ENCODE data around the gene CDH3. TPM values are rescaled to one million over a fixed set of nuclear protein-coding genes. Genes with fewer than 3 reads are reported as not detected.
A peak's percentile ranks its signal among the peaks of the same experiment; 100 is the strongest.

CDH3 gene
- total and polyA plus RNA-seq, 2 of the 13 experiments (the other 11 are each of a cell fraction or from before 2014, with no cell fraction given): 0.11 TPM; not detected in 1

DNA sequence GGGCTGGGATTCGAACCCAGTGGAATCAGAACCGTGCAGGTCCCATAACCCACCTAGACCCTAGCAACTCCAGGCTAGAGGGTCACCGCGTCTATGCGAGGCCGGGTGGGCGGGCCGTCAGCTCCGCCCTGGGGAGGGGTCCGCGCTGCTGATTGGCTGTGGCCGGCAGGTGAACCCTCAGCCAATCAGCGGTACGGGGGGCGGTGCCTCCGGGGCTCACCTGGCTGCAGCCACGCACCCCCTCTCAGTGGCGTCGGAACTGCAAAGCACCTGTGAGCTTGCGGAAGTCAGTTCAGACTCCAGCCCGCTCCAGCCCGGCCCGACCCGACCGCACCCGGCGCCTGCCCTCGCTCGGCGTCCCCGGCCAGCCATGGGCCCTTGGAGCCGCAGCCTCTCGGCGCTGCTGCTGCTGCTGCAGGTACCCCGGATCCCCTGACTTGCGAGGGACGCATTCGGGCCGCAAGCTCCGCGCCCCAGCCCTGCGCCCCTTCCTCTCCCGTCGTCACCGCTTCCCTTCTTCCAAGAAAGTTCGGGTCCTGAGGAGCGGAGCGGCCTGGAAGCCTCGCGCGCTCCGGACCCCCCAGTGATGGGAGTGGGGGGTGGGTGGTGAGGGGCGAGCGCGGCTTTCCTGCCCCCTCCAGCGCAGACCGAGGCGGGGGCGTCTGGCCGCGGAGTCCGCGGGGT lies 92.1 kb downstream of the CDH3 start, which contains the start of gene CDH1 (continued):
- no peak; the same call in 1 of the 2 replicates for TF ChIP-seq YEATS4 (CRISPR knock-in tag; IDR thresholded peaks at IDR 0.05; ENCODE audit: borderline replicate concordance)
- no peak for TF ChIP-seq HOXA7 (CRISPR knock-in tag; IDR thresholded peaks at IDR 0.05)
- no peak for TF ChIP-seq PAX8 (CRISPR knock-in tag; IDR thresholded peaks at IDR 0.05; ENCODE audit: borderline replicate concordance)
- 0 out of 2 replicates have a peak, but pooled peaks have one; percentile 23 for TF ChIP-seq HOXD1 (CRISPR knock-in tag; IDR thresholded peaks at IDR 0.05)
- no peak for TF ChIP-seq ZBTB33 (CRISPR knock-in tag; IDR thresholded peaks at IDR 0.05)
- no peak for TF ChIP-seq ATF7-NPFF (CRISPR knock-in tag; IDR thresholded peaks at IDR 0.05; ENCODE audit: low read depth)
- TF ChIP-seq USF2 (IDR thresholded peaks at IDR 0.05; ENCODE audit: low read depth, low read length): no peak
- no peak; the same call in none of the 2 replicates for TF ChIP-seq USF2 (CRISPR knock-in tag; IDR thresholded peaks at IDR 0.05; ENCODE audit: borderline replicate concordance)
- no peak for TF ChIP-seq SMARCC2 (IDR thresholded peaks at IDR 0.05)
- no peak for TF ChIP-seq ZNF530 (CRISPR knock-in tag; IDR thresholded peaks at IDR 0.05; ENCODE audit: low read depth)
- TF ChIP-seq ZNF609 (CRISPR knock-in tag; IDR thresholded peaks at IDR 0.05; ENCODE audit: borderline replicate concordance): 0 out of 2 replicates have a peak, but pooled peaks have one; percentile 41
- peak; percentile 34 for TF ChIP-seq HNRNPK (IDR thresholded peaks at IDR 0.05; ENCODE audit: low read depth, low read length, poor library complexity, severe bottlenecking)
- TF ChIP-seq ZBTB4 (CRISPR knock-in tag; IDR thresholded peaks at IDR 0.05; ENCODE audit: borderline replicate concordance): no peak
- no peak for TF ChIP-seq MIER2 (CRISPR knock-in tag; IDR thresholded peaks at IDR 0.05)
